GM12878 (cell line): ENCODE results near the gene PLCB2. TPM values are rescaled to one million over a fixed set of nuclear protein-coding genes. Genes with fewer than 3 reads are reported as not detected.

ENCODE experiments used
- ATAC-seq: fragments of 200-7000 bp; cut with Tn5 transposase; 3 replicates; pipeline ENCODE4 v1.9.1; 2020; ENCODE audit warnings: mild to moderate bottlenecking, moderate library complexity
- Bru-seq: library from RNA; stranded (reverse); fragments of 400-500 nt; gene quantifications from one replicate; lab custom pipeline; 2021; lab: Mats Ljungman, UMichigan
- BruChase-seq, 2 experiments: library from RNA; stranded (reverse); fragments of 400-500 nt; gene quantifications; one replicate each; lab custom pipeline; 2021; lab: Mats Ljungman, UMichigan
- BruUV-seq: library from RNA; stranded (reverse); fragments of 400-500 nt; replicated peaks from 2 replicates; lab custom pipeline; 2021; lab: Mats Ljungman, UMichigan
- CTCF ChIA-PET: fragments of 300-600 bp; sonication (Branson Sonifier 250); formaldehyde crosslinking; extraction: SDS; loops from one replicate; lab custom pipeline; 2021; ENCODE audit warnings: inconsistent platforms; lab: Yijun Ruan, JAX
- POLR2A ChIA-PET: fragments of 350-600 bp; formaldehyde crosslinking; extraction: SDS; loops from one replicate; lab custom pipeline; 2021; ENCODE audit warnings: inconsistent platforms; lab: Charles Lee
- RAD21 ChIA-PET: fragments of 300-600 bp; sonication (Branson Sonifier 250); formaldehyde crosslinking; loops from one replicate; lab custom pipeline; 2023; ENCODE audit warnings: antibody characterized with exemption; ENCODE audit not compliant: unreplicated experiment; lab: Charles Lee
- SMC1A ChIA-PET: fragments of 300-600 bp; sonication (Branson Sonifier 250); formaldehyde crosslinking; loops from one replicate; lab custom pipeline; 2023; ENCODE audit not compliant: unreplicated experiment, uncharacterized antibody; lab: Charles Lee
- DNase-seq: peaks from one replicate; pipeline ENCODE4 v3.0.0-alpha.2; 2011; ENCODE audit warnings: low read depth, low spot score
- FAIRE-seq: peaks from 3 replicates; lab custom pipeline; 2011; peaks lifted over from hg19 to GRCh38; lab: Jason Lieb, UNC
- H2AFZ ChIP-seq: 2 replicates; pipeline ENCODE4 v1.6.0; 2011; ENCODE audit warnings: low read depth, low read length, control low read depth; ENCODE audit not compliant: control insufficient read depth
- H3K27ac ChIP-seq: 2 replicates; pipeline ENCODE4 v1.5.1; 2011; ENCODE audit warnings: control low read depth; ENCODE audit not compliant: control insufficient read depth, insufficient read depth
- H3K27me3 ChIP-seq, 2 experiments: replicated peaks in 1 of 2; 2 replicates each; pipeline versions ENCODE4 v1.6.0 to v1.6.1; 2011; ENCODE audit warnings: low read length in 1 of 2; ENCODE audit not compliant: control insufficient read depth in 2 of 2, insufficient read depth in 2 of 2
- H3K36me3 ChIP-seq, 2 experiments: 2 replicates each; pipeline ENCODE4 v1.5.1; 2011; ENCODE audit warnings: low read length in 1 of 2; ENCODE audit not compliant: control insufficient read depth in 2 of 2, insufficient read depth in 2 of 2
- H3K4me1 ChIP-seq: 2 replicates; pipeline ENCODE4 v1.6.1; 2011; ENCODE audit warnings: mild to moderate bottlenecking, low read length, moderate library complexity, mixed read lengths; ENCODE audit not compliant: control insufficient read depth, insufficient read depth
- H3K4me2 ChIP-seq: 2 replicates; pipeline ENCODE4 v1.6.0; 2011; ENCODE audit warnings: control low read depth; ENCODE audit not compliant: control insufficient read depth, insufficient read depth
- H3K4me3 ChIP-seq: fragments of 200-600 bp; sonication (generic); 2 replicates; pipeline ENCODE4 v1.5.1; 2016
- H3K79me2 ChIP-seq: 2 replicates; pipeline ENCODE4 v1.6.0; 2011; ENCODE audit warnings: low read length; ENCODE audit not compliant: control insufficient read depth, insufficient read depth
- H3K9ac ChIP-seq: 2 replicates; pipeline ENCODE4 v1.8.0; 2011; ENCODE audit warnings: low read length, control low read depth, mixed read lengths; ENCODE audit not compliant: control insufficient read depth, insufficient read depth
- H3K9me3 ChIP-seq: replicated peaks from 3 replicates; pipeline ENCODE4 v1.5.1; 2011; ENCODE audit warnings: mild to moderate bottlenecking, low read length; ENCODE audit not compliant: control insufficient read depth, insufficient read depth
- H4K20me1 ChIP-seq: 2 replicates; pipeline ENCODE4 v1.6.0; 2011; ENCODE audit not compliant: control insufficient read depth, insufficient read depth
- CTCF ChIP-seq, 3 experiments: IDR thresholded peaks in 2 of 3; conservative IDR thresholded peaks in 1 of 3; 2 replicates each; pipeline ENCODE4 v1.5.1; 2011; ENCODE audit warnings: low read depth in 3 of 3, low read length in 3 of 3, mild to moderate bottlenecking in 3 of 3, control low read depth in 2 of 3, moderate library complexity in 2 of 3, inconsistent platforms in 1 of 3, mixed read lengths in 1 of 3; ENCODE audit not compliant: control insufficient read depth in 2 of 3, insufficient read depth in 1 of 3; ENCODE audit errors: extremely low read depth in 1 of 3
- ETV6 ChIP-seq, 2 experiments: fragments of 450-650 bp in 1 of 2; IDR thresholded peaks in 1 of 2; conservative IDR thresholded peaks in 1 of 2; 2 replicates each; pipeline ENCODE4 v1.6.1; 2014; ENCODE audit warnings: antibody characterized with exemption in 1 of 2, borderline replicate concordance in 1 of 2, low read depth in 1 of 2, mild to moderate bottlenecking in 1 of 2, moderate library complexity in 1 of 2
- HDAC2 ChIP-seq: fragments of 200-600 bp; sonication (generic); IDR thresholded peaks from 2 replicates; pipeline ENCODE4 v1.6.1; 2017
- POLR2A ChIP-seq: IDR thresholded peaks from 2 replicates; pipeline ENCODE4 v1.6.1; 2011; ENCODE audit warnings: low read depth, mild to moderate bottlenecking, low read length
- POLR2AphosphoS5 ChIP-seq: IDR thresholded peaks from 2 replicates; pipeline ENCODE4 v1.6.1; 2011; ENCODE audit warnings: mild to moderate bottlenecking, low read length, inconsistent platforms
- RB1 ChIP-seq: fragments of 450-650 bp; formaldehyde crosslinking; IDR thresholded peaks from 2 replicates; pipeline ENCODE4 v1.6.1; 2017; ENCODE audit warnings: mild to moderate bottlenecking, borderline replicate concordance
- RCOR1 ChIP-seq: conservative IDR thresholded peaks from 2 replicates; pipeline ENCODE4 v1.6.1; 2012; ENCODE audit warnings: low read depth, low read length, improper control_type of control experiment
- TAF1 ChIP-seq: IDR thresholded peaks from 2 replicates; pipeline ENCODE4 v1.6.1; 2011; ENCODE audit warnings: mild to moderate bottlenecking, low read depth, low read length, borderline replicate concordance
- YBX1 ChIP-seq: fragments of 450-650 bp; IDR thresholded peaks from 2 replicates; pipeline ENCODE4 v1.6.1; 2016; ENCODE audit warnings: antibody characterized with exemption
- ZNF592 ChIP-seq: fragments of 450-650 bp; IDR thresholded peaks from 2 replicates; pipeline ENCODE4 v1.6.1; 2017; ENCODE audit warnings: mild to moderate bottlenecking, moderate library complexity
- WGBS: methylation state at CpG from one replicate; pipeline ENCODE4 v1.1.6; 2016; ENCODE audit warnings: low lambda C conversion rate; ENCODE audit not compliant: insufficient replicate concordance, insufficient coverage; ENCODE audit errors: missing lambda C conversion rate; 5-methylcytosine and 5-hydroxymethylcytosine counted together
- in situ Hi-C: fragments of 300-500 bp; cut with MboI; formaldehyde crosslinking; loops from 9 replicates; pipeline ENCODE4 v1.14.3; 2018; ENCODE audit warnings: mixed read lengths
- intact Hi-C: fragments of 100-400 bp; cut with micrococcal nuclease; formaldehyde crosslinking; loops from one replicate; pipeline ENCODE4 v1.14.2; 2022; ENCODE audit not compliant: unreplicated experiment
- long read RNA-seq, 2 experiments: library from polyadenylated mRNA; unstranded; transcript quantifications; one replicate each; pipeline ENCODE4 v2.0.0, GENCODE V29; 2019 to 2020
- polyA minus RNA-seq, 3 experiments: library from RNA; depleted of rRNA, polyadenylated mRNA; stranded (reverse); fragments of >200 nt; gene quantifications; 2 replicates each; pipeline ENCODE4 v1.2.3, GENCODE V29; 2011
- polyA plus RNA-seq, 11 experiments: library from polyadenylated mRNA; depleted of rRNA in 4 of 11; unstranded in 6 of 11; stranded (reverse) in 5 of 11; fragments of >200 nt; fragmentation: Nextera tagmentation in 4 of 11; fragmentation: Illumina TruSeq in 1 of 11; extraction: Ambion mirVana in 4 of 11; extraction: Trizol in 1 of 11; gene quantifications; 1 replicate in 1 of 11; 2 replicates in 10 of 11; pipeline versions ENCODE4 v1.2.1 to v1.2.3, GENCODE V29; 2011 to 2016; ENCODE audit warnings: inconsistent platforms in 2 of 11, missing spikeins in 2 of 11, low read depth in 1 of 11
- total RNA-seq, 4 experiments: library from RNA; depleted of rRNA in 3 of 4; stranded (reverse); fragments of >200 nt in 3 of 4; fragmentation: Illumina TruSeq in 1 of 4; extraction: Trizol in 1 of 4; gene quantifications; 2 replicates each; pipeline versions ENCODE4 v1.2.1 to v1.2.3, GENCODE V29; 2013 to 2021

PLCB2 gene
- 14.1 and 15.6 TPM in 2 replicates for total RNA-seq (2013; cell fraction: nucleolus; rRNA removed)
- 18.5 and 25.2 TPM in 2 replicates for total RNA-seq (2014; rRNA removed)
- 13.2 and 13.9 TPM in 2 replicates for total RNA-seq (2014; rRNA removed; fragmentation: Illumina TruSeq; extraction: Trizol)
- 33.8 and 39.4 TPM in 2 replicates for total RNA-seq (2021)
- 8.1 TPM for polyA plus RNA-seq (2011; ENCODE audit: low read depth)
- 0.88 and 1.2 TPM in 2 replicates for polyA plus RNA-seq (2011; rRNA removed)
- 1.5 and 2.6 TPM in 2 replicates for polyA plus RNA-seq (2011; cell fraction: cytosol; rRNA removed)
- 10.9 and 16.6 TPM in 2 replicates for polyA plus RNA-seq (2011; cell fraction: nucleus; rRNA removed)
- polyA plus RNA-seq (2012): 17.2 and 21.1 TPM in 2 replicates
- 17.4 and 24.7 TPM in 2 replicates for polyA plus RNA-seq (2014; fragmentation: Illumina TruSeq; extraction: Trizol)
- polyA plus RNA-seq (2014; fragmentation: Nextera tagmentation; extraction: Ambion mirVana): 1 to 10 TPM; 1.3 to 2.4 TPM
- 32.6 and 34.4 TPM in 2 replicates for polyA plus RNA-seq (2014; rRNA removed)
- 1 to 10 TPM; 6.9 to 7.4 TPM for polyA plus RNA-seq (2016; fragmentation: Nextera tagmentation; extraction: Ambion mirVana)
- 0.95 and 2.7 TPM in 2 replicates for polyA minus RNA-seq (2011; rRNA and poly(A)+ RNA removed)
- polyA minus RNA-seq (2011; cell fraction: cytosol; rRNA and poly(A)+ RNA removed): 0.67 and 3.2 TPM in 2 replicates
- polyA minus RNA-seq (2011; cell fraction: nucleus; rRNA and poly(A)+ RNA removed): 2.4 and 3.3 TPM in 2 replicates
- percentile 43 among the genes with signal in this experiment for Bru-seq, nascent RNA
- percentile 42 among the genes with signal in this experiment for BruChase-seq, experiment 1, labeled RNA remaining after a 6-hour chase
- BruChase-seq, experiment 2, labeled RNA remaining after a 2-hour chase: percentile 38 among the genes with signal in this experiment
- long read RNA-seq, experiment 1: 0 reads
- long read RNA-seq, experiment 2, partial matches to known transcripts: 0 of 1 reads
- long read RNA-seq, experiment 2, other reads (novel, unspliced or antisense): 0 of 1 reads

- in situ Hi-C loops: loop anchor here (5.0 kb wide), 1 partner anchor 50 kb away; the partner anchor contains the start of gene DISP2
- no TSS peak for BruUV-seq
- no peak for TF ChIP-seq RCOR1
- no peak for TF ChIP-seq ETV6 (conservative IDR thresholded peaks at IDR 0.05 in 1 of 2, IDR thresholded peaks at IDR 0.05 in 1 of 2; ENCODE audit: borderline replicate concordance in 1 of 2, low read depth in 1 of 2)
- TF ChIP-seq YBX1: no peak
- TF ChIP-seq ZNF592: no peak
- peak; percentile 27 to 46 (median 39); a peak in 5 of 6 replicates for TF ChIP-seq CTCF (IDR thresholded peaks at IDR 0.05 in 2 of 3, conservative IDR thresholded peaks at IDR 0.05 in 1 of 3; ENCODE audit: control insufficient read depth in 2 of 3, extremely low read depth in 1 of 3, insufficient read depth in 1 of 3, low read depth in 3 of 3, low read length in 3 of 3)
- peak; percentile 87 for TF ChIP-seq POLR2A
- TF ChIP-seq TAF1: 0 out of 2 replicates have a peak, but pooled peaks have one; percentile 54
- peak; percentile 73; the same call in 1 of the 2 replicates for TF ChIP-seq POLR2AphosphoS5
- no peak for TF ChIP-seq HDAC2
- TF ChIP-seq RB1: no peak
These were observed at the start of gene PLCB2 for GRCh38 chr15:40307421-40308211. PLCB2 (minus strand) TSS chr15:40307935; CDS start chr15:40307672, 263 bp downstream.

More at GRCh38 chr15:40307421-40308211, at the start of gene PLCB2:
- Histone ChIP-seq H3K79me2 (no peaks in the 10 kb centered on the region), H3K4me2 (peak within 1 kb of the TSS; percentile 93), H3K9ac (peak within 1 kb of the TSS; percentile 80), H3K9me3 (no peaks in the 10 kb centered on the region), H3K4me1 (peaks cover 12% of the 10 kb centered on the region), H2AFZ (peak within 1 kb of the TSS; percentile 89), H3K27ac (peak within 1 kb of the TSS; percentile 78), H3K27me3 (peaks cover 0 to 1% of the 10 kb centered on the region in 2 experiments; a peak in 1 of 4 replicates), H3K36me3 (no peaks in the 10 kb centered on the region), H4K20me1 (no peaks in the 10 kb centered on the region), H3K4me3 (peak within 1 kb of the TSS; percentile 80)
- ATAC-seq (peak; percentile 78), FAIRE-seq (no peak), DNase-seq (peak; percentile 16)
- intact Hi-C loops: no loop called here
- RAD21 ChIA-PET: interaction anchor here (0.8 to 6.8 kb wide), 7 partner anchors 12 to 201 kb away, joined by 3 to 87 read pairs (median 4); no protein-coding TSS in a partner anchor
- CTCF ChIA-PET: interaction anchor here (0.5 to 17.6 kb wide), 14 partner anchors 9 to 269 kb away, joined by 3 to 336 read pairs (median 6); partner anchors contain the start of genes ANKRD63, CCDC9B, INAFM2 and IVD
- WGBS: 6% methylated on average over 14 of the region's 15 CpGs
- SMC1A ChIA-PET: interaction anchor here (1.4 to 10.0 kb wide), 8 partner anchors 13 to 272 kb away, joined by 3 to 83 read pairs (median 5); partner anchors contain the start of gene INAFM2
- POLR2A ChIA-PET: no interaction called here
